ENCODE results near the gene AFMID. TPM values are rescaled to one million over a fixed set of nuclear protein-coding genes. Genes with fewer than 3 reads are reported as not detected.

AFMID gene
- total RNA-seq, 2 donors from 2014 or later: 18.8 to 44.0 TPM

GRCh38 chr17:78249074-78249817 lies 62.1 kb downstream of the AFMID start:
- H3K27me3 ChIP-seq (replicated peaks; ENCODE audit: insufficient read depth): no peaks in the 10 kb centered on the region
- no peak overlapping the region for H3K4me3 ChIP-seq
- ATAC-seq (ENCODE audit: insufficient number of reproducible peaks, low FRiP score, low read depth) (no peak), DNase-seq (ENCODE audit: low spot score) (no peak)
- H3K4me1 ChIP-seq (ENCODE audit: control insufficient read depth in 1 of 2, low read depth in 2 of 2): peaks cover 0 to 12% of the 10 kb centered on the region in 2 donors
- no peak overlapping the region for H3K27ac ChIP-seq
- no peaks in the 10 kb centered on the region for H3K9me3 ChIP-seq
- no peak for TF ChIP-seq CTCF (IDR thresholded peaks at IDR 0.05)
- H3K36me3 ChIP-seq: no peaks in the 10 kb centered on the region

- Histone ChIP-seq H3K4me3 (no peak overlapping the region), H3K36me3 (no peaks in the 10 kb centered on the region)
- no peak for DNase-seq (ENCODE audit: low spot score)
Measured at GRCh38 chr17:78249818-78250806, 63.0 kb downstream of the AFMID start.

GRCh38 chr17:78250891-78251772 lies 64.0 kb downstream of the AFMID start:
- Histone ChIP-seq H3K27ac (no peak overlapping the region), H3K36me3 (no peaks in the 10 kb centered on the region), H3K4me3 (no peak overlapping the region), H3K9me3 (no peaks in the 10 kb centered on the region), H3K4me1 (ENCODE audit: control insufficient read depth in 1 of 2, low read depth in 2 of 2) (peaks cover 0 to 12% of the 10 kb centered on the region in 2 donors), H3K27me3 (replicated peaks; ENCODE audit: insufficient read depth) (no peaks in the 10 kb centered on the region)
- DNase-seq (ENCODE audit: low spot score) (no peak), ATAC-seq (ENCODE audit: insufficient number of reproducible peaks, low FRiP score, low read depth) (peak; percentile 68)
- peak; percentile 99 for TF ChIP-seq CTCF (IDR thresholded peaks at IDR 0.05)

More at GRCh38 chr17:78249818-78250806, 63.0 kb downstream of the AFMID start:
- Histone ChIP-seq H3K4me1 (ENCODE audit: control insufficient read depth in 1 of 2, low read depth in 2 of 2) (peaks cover 0 to 12% of the 10 kb centered on the region in 2 donors), H3K27me3 (replicated peaks; ENCODE audit: insufficient read depth) (no peaks in the 10 kb centered on the region), H3K9me3 (no peaks in the 10 kb centered on the region), H3K27ac (no peak overlapping the region)
- no peak for ATAC-seq (ENCODE audit: insufficient number of reproducible peaks, low FRiP score, low read depth)
- TF ChIP-seq CTCF (IDR thresholded peaks at IDR 0.05): no peak

- H3K36me3 ChIP-seq: no peaks in the 10 kb centered on the region
- ATAC-seq (ENCODE audit: insufficient number of reproducible peaks, low FRiP score, low read depth): no peak
- no peak overlapping the region for H3K4me3 ChIP-seq
- no peaks in the 10 kb centered on the region for H3K9me3 ChIP-seq
- TF ChIP-seq CTCF (IDR thresholded peaks at IDR 0.05): no peak
- H3K27me3 ChIP-seq (replicated peaks; ENCODE audit: insufficient read depth): no peaks in the 10 kb centered on the region
- no peak overlapping the region for H3K27ac ChIP-seq
- H3K4me1 ChIP-seq (ENCODE audit: control insufficient read depth in 1 of 2, low read depth in 2 of 2): peaks cover 0 to 12% of the 10 kb centered on the region in 2 donors
- DNase-seq (ENCODE audit: low spot score): no peak
Measured at GRCh38 chr17:78251773-78252103, 64.6 kb downstream of the AFMID start.
